Measurements from ENCODE around the gene DENND1A. TPM values are rescaled to one million over a fixed set of nuclear protein-coding genes. Genes with fewer than 3 reads are reported as not detected.

The DENND1A gene
- total RNA-seq, 2 experiments from 2014 or later, result 12.2 to 14.5 TPM

- CTCF ChIA-PET, result no interaction called here
- Mint-ChIP-seq H3K27ac (no peak overlapping the region), H3K36me3 (no peaks in the 10 kb centered on the region), H3K27me3 (no peaks in the 10 kb centered on the region), H3K4me3 (no peak overlapping the region), H3K9me3 (ENCODE audit: low read depth) (no peaks in the 10 kb centered on the region), H3K4me1 (no peaks in the 10 kb centered on the region)
- DNase-seq, result no peak
- ATAC-seq, result no peak
Measured at GRCh38 chr9:123495731-123496130, 434.2 kb downstream of the DENND1A start.

- Mint-ChIP-seq H3K27ac (no peak overlapping the region), H3K4me1 (no peaks in the 10 kb centered on the region), H3K9me3 (ENCODE audit: low read depth) (no peaks in the 10 kb centered on the region), H3K4me3 (no peak overlapping the region), H3K36me3 (no peaks in the 10 kb centered on the region), H3K27me3 (no peaks in the 10 kb centered on the region)
- no peak for DNase-seq
- no peak for ATAC-seq
- CTCF ChIA-PET, result no interaction called here
Measured at GRCh38 chr9:123493627-123494026, 436.3 kb downstream of the DENND1A start.

DNA sequence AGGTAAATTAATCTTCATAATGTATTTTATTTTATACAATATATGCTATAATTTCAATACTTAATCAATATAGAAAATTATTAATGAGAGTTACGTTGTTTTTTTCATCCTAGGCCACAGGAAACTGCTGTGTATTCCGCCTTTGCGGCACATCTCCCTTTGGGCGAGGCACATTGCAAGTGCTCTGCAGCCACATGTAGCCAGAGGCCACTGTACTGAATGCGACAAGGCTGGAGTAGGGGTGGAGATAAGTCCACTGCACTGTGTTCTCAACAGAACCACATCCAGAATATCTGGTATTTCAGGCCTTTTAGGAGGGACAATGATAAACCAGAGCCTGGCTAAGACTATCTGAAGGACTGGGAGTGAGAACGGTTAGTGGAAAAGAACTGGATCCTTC, 439.2 kb downstream of the DENND1A start:
- H3K27me3 Mint-ChIP-seq, result no peaks in the 10 kb centered on the region
- H3K4me1 Mint-ChIP-seq, result no peaks in the 10 kb centered on the region
- no peak overlapping the region for H3K4me3 Mint-ChIP-seq
- H3K36me3 Mint-ChIP-seq, result no peaks in the 10 kb centered on the region
- H3K9me3 Mint-ChIP-seq (ENCODE audit: low read depth), result no peaks in the 10 kb centered on the region
- no peak overlapping the region for H3K27ac Mint-ChIP-seq
- CTCF ChIA-PET, result no interaction called here
- ATAC-seq (no peak), DNase-seq (no peak)

DNA sequence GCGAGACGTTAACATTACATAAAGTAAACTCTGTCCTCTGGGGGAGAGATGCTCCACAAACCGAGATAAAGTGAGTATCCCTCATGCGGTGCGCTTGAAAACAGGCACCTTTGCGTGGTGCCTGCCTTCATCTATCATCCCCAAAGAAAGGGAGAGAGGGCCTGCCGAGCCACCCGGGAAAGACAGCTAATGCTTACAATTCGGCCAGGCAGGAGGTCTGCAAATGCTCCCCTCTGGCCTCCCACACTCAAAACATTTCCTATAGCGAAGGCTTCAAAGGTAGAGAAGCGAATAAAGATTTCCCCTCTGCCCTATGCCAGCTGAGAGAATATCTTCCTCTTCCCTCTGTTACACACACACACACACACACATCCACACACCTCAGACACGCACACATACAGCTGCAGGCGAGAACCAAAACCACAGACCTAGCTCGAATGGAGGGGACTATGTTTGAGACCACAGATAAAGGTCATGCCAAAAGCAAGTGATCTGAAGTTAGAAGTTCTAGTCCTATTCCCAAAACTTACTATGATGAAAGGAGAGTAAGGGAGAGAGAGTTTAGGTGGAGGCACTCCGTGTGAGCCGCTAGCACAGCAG, 441.1 kb downstream of the DENND1A start:
- Mint-ChIP-seq H3K9me3 (ENCODE audit: low read depth) (no peaks in the 10 kb centered on the region), H3K27ac (no peak overlapping the region), H3K27me3 (no peaks in the 10 kb centered on the region), H3K4me1 (no peaks in the 10 kb centered on the region), H3K4me3 (no peak overlapping the region), H3K36me3 (no peaks in the 10 kb centered on the region)
- CTCF ChIA-PET, result no interaction called here
- DNase-seq, result no peak
- ATAC-seq, result no peak

- no peaks in the 10 kb centered on the region for H3K27me3 Mint-ChIP-seq
Measured at GRCh38 chr9:123487944-123488548, 441.9 kb downstream of the DENND1A start.

DNA sequence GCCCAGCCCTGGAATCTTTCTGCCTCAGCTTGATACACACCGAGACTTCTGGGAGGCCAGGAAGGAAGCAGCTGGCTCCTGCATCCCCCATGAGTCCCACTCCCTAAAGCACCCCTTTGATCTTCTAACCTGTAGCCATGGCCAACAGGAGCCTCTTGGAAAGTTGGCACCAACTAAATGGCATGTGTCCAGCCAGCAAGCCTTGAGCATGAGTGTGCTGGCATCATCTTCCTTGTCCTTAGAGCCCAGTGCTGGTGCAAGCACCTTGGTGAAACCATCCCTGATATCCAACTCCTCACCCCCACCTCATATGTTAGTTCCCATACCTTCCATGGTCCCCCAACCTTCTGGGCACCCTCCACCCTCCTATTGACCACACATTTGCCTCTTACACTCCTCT, 443.5 kb downstream of the DENND1A start:
- H3K36me3 Mint-ChIP-seq, result no peaks in the 10 kb centered on the region
- DNase-seq (no peak), ATAC-seq (no peak)
- H3K9me3 Mint-ChIP-seq (ENCODE audit: low read depth), result no peaks in the 10 kb centered on the region
- CTCF ChIA-PET, result no interaction called here
- no peaks in the 10 kb centered on the region for H3K27me3 Mint-ChIP-seq
- no peak overlapping the region for H3K27ac Mint-ChIP-seq
- H3K4me1 Mint-ChIP-seq, result no peaks in the 10 kb centered on the region
- H3K4me3 Mint-ChIP-seq, result no peak overlapping the region

More at GRCh38 chr9:123487944-123488548, 441.9 kb downstream of the DENND1A start:
- Mint-ChIP-seq H3K27ac (no peak overlapping the region), H3K4me3 (no peak overlapping the region), H3K4me1 (no peaks in the 10 kb centered on the region), H3K9me3 (ENCODE audit: low read depth) (no peaks in the 10 kb centered on the region), H3K36me3 (no peaks in the 10 kb centered on the region)
- ATAC-seq (no peak), DNase-seq (no peak)
- CTCF ChIA-PET, result no interaction called here

DNA sequence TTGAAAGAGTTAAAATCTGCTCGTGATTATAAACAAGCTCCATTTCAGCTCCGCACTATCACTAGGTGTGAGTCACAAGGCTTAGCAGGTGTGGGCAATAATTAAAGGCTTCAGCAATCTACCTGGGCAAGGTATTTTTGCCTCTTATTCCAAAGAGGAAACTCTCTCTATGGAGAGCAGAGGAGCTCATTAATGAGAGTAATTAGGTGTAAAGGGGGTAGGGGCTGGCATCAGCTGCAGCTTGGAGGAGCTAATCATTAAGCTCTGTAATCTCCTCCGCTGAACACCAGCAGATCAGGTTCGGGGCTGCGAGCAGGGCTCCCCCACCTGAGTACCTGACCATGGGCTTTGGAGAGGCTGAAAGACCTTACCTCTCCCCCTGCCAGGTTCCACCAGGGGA, 444.7 kb downstream of the DENND1A start:
- no peaks in the 10 kb centered on the region for H3K4me1 Mint-ChIP-seq
- H3K4me3 Mint-ChIP-seq, result no peak overlapping the region
- H3K9me3 Mint-ChIP-seq (ENCODE audit: low read depth), result no peaks in the 10 kb centered on the region
- DNase-seq, result no peak
- no peaks in the 10 kb centered on the region for H3K27me3 Mint-ChIP-seq
- CTCF ChIA-PET, result no interaction called here
- ATAC-seq, result no peak
- no peaks in the 10 kb centered on the region for H3K36me3 Mint-ChIP-seq
- H3K27ac Mint-ChIP-seq, result no peak overlapping the region

DNA sequence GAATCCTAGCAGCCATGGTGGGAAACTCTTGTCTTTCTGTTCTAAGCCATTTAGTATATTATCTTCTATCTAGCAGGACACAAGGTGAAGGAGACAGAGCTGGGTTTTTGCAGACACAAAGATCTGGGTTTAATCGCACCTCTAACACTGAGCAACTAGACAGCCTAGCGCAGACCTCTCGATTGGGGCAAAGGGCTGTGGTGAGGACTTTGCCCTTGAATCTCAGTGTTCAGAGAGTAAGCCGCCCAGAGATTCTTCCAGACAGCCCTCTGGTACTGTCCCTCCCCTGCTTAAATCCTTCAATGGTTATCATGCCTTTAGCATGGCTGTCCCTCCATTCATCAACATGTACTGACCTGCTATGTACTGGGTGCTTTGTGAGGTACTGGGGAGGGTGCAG, 445.8 kb downstream of the DENND1A start:
- no peak for DNase-seq
- no peaks in the 10 kb centered on the region for H3K9me3 Mint-ChIP-seq (ENCODE audit: low read depth)
- H3K27me3 Mint-ChIP-seq, result no peaks in the 10 kb centered on the region
- CTCF ChIA-PET, result no interaction called here
- H3K4me1 Mint-ChIP-seq, result no peaks in the 10 kb centered on the region
- H3K4me3 Mint-ChIP-seq, result no peak overlapping the region
- H3K27ac Mint-ChIP-seq, result no peak overlapping the region
- no peak for ATAC-seq
- H3K36me3 Mint-ChIP-seq, result no peaks in the 10 kb centered on the region

GRCh38 chr9:123483191-123483803, 446.6 kb downstream of the DENND1A start:
- no peak overlapping the region for H3K27ac Mint-ChIP-seq

DNA sequence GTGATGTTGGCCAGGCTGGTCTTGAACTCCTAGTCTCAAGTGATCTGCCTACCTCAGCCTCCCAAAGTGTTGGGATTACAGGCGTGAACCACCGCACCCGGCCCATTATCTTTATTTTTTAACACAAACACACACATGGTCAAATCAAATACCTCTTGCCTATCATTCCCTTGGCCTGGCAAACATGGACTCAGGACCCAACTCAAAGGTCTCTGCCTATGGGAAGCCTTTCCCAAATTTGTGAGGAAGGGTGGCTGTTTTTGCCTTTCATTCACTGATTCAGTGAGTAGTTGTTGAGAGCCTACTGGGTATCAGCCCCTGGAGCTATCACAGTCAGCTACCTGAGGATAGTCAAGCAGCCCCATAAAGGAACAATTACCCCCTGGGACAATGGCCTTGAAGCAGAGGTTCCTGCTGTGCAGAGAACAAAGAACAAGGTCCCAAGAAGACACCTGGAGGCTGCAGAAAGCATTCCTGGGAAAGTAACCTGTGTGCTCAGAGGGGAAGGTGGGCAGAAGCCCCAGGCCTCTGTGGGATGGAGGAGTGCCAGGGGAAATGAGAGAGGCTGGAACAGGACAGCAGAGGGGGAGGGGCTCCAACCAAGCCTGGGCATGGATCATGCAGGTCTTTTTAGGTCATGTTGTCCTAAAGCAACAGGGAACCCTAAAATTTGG, 447.5 kb downstream of the DENND1A start:
- Mint-ChIP-seq H3K27me3 (no peaks in the 10 kb centered on the region), H3K36me3 (no peaks in the 10 kb centered on the region), H3K9me3 (ENCODE audit: low read depth) (no peaks in the 10 kb centered on the region), H3K4me1 (no peaks in the 10 kb centered on the region), H3K4me3 (no peak overlapping the region), H3K27ac (no peak overlapping the region)
- CTCF ChIA-PET, result no interaction called here
- ATAC-seq (no peak), DNase-seq (no peak)

More at GRCh38 chr9:123483191-123483803, 446.6 kb downstream of the DENND1A start:
- ATAC-seq (no peak), DNase-seq (no peak)
- Mint-ChIP-seq H3K9me3 (ENCODE audit: low read depth) (no peaks in the 10 kb centered on the region), H3K4me1 (no peaks in the 10 kb centered on the region), H3K36me3 (no peaks in the 10 kb centered on the region), H3K27me3 (no peaks in the 10 kb centered on the region), H3K4me3 (no peak overlapping the region)
- CTCF ChIA-PET, result interaction anchor here (0.8 kb wide), 1 partner anchor 125 kb away, joined by 3 read pairs; no protein-coding TSS in a partner anchor

GRCh38 chr9:123481209-123481865, 448.6 kb downstream of the DENND1A start:
- no peaks in the 10 kb centered on the region for H3K36me3 Mint-ChIP-seq
- H3K27ac Mint-ChIP-seq, result no peak overlapping the region
- CTCF ChIA-PET, result no interaction called here

DNA sequence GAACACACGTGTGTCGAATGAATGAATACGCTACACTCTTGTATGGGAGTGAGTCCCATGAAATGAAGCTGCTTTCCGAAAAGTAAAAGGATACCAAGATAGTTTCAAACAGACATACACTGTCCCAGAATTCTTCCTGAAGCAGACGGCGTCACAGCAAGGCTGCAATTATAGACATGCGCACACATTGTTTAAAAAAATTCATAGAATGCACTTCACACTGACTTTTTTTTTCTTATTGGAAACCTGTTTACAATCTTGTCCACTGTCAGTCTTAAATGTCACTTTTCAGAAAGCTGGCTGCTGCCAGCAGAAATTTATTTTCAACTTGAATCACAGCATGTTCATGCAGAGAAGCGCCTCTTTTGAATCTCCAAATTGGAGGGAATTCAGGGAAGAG, 449.1 kb downstream of the DENND1A start:
- H3K27ac Mint-ChIP-seq, result no peak overlapping the region
- CTCF ChIA-PET, result no interaction called here
- DNase-seq (no peak), ATAC-seq (no peak)
- no peak overlapping the region for H3K4me3 Mint-ChIP-seq
- no peaks in the 10 kb centered on the region for H3K27me3 Mint-ChIP-seq
- H3K36me3 Mint-ChIP-seq, result no peaks in the 10 kb centered on the region
- no peaks in the 10 kb centered on the region for H3K4me1 Mint-ChIP-seq
- H3K9me3 Mint-ChIP-seq (ENCODE audit: low read depth), result no peaks in the 10 kb centered on the region

More at GRCh38 chr9:123481209-123481865, 448.6 kb downstream of the DENND1A start:
- no peaks in the 10 kb centered on the region for H3K4me1 Mint-ChIP-seq
- DNase-seq (no peak), ATAC-seq (no peak)
- H3K9me3 Mint-ChIP-seq (ENCODE audit: low read depth), result no peaks in the 10 kb centered on the region
- H3K4me3 Mint-ChIP-seq, result no peak overlapping the region
- H3K27me3 Mint-ChIP-seq, result no peaks in the 10 kb centered on the region

DNA sequence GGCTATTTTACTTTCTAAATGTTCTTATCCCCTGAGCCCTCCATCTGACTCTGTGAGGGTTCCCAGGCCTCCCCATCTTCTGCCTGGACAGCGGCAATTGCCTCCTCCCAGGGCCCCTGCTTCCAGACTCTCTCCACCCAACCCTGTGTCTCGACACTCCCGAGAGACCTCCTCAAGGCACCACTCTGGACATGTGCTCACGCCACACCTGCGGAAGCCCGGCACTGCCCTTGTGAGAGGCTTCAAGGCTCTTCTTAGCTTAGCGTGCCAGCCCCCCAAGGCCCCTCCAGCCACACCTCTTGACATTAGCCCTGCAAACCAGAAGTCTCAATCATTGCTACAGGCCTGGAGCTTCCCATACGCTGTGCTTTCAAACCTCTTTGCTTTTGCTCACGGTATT, 449.8 kb downstream of the DENND1A start:
- no peak overlapping the region for H3K27ac Mint-ChIP-seq
- CTCF ChIA-PET, result no interaction called here
- ATAC-seq, result no peak
- H3K27me3 Mint-ChIP-seq, result no peaks in the 10 kb centered on the region
- H3K36me3 Mint-ChIP-seq, result no peaks in the 10 kb centered on the region
- H3K9me3 Mint-ChIP-seq (ENCODE audit: low read depth), result no peaks in the 10 kb centered on the region
- DNase-seq, result no peak
- no peaks in the 10 kb centered on the region for H3K4me1 Mint-ChIP-seq
- H3K4me3 Mint-ChIP-seq, result no peak overlapping the region
